HG03060 (cell line): Measurements from ENCODE around the gene DIDO1.
"Not testable (repeated sequence)": the region's sequence is repeated elsewhere in the genome, so short reads cannot be mapped to it uniquely, and the experiment has no call there.

ENCODE experiments used
- ATAC-seq: cut with Tn5 transposase; IDR thresholded peaks from one replicate; pipeline ENCODE4 v1.9.1; 2021; ENCODE audit warnings: low read depth, moderate number of reproducible peaks; ENCODE audit not compliant: unreplicated experiment

The DIDO1 gene

GRCh38 chr20:62933966-62934365 lies 7.7 kb upstream of the DIDO1 start:
- no peak for ATAC-seq

- ATAC-seq: no peak
Observed at GRCh38 chr20:62931464-62931863, 5.2 kb upstream of the DIDO1 start.

- no peak for ATAC-seq
Observed at GRCh38 chr20:62929051-62929538, 2.8 kb upstream of the DIDO1 start.

GRCh38 chr20:62928246-62928939 lies 2.1 kb upstream of the DIDO1 start:
- ATAC-seq: no peak

- ATAC-seq: no peak
Observed at GRCh38 chr20:62927128-62927705, 912 bp upstream of the DIDO1 start.

- no peak for ATAC-seq
Observed at GRCh38 chr20:62925420-62926228, 681 bp downstream of the DIDO1 start.

GRCh38 chr20:62925076-62925419 lies 1.3 kb downstream of the DIDO1 start:
- ATAC-seq: no peak

- ATAC-seq: no peak
Observed at GRCh38 chr20:62924442-62925075, 1.7 kb downstream of the DIDO1 start.

- ATAC-seq: no peak
Observed at GRCh38 chr20:62923669-62924441, 2.5 kb downstream of the DIDO1 start.

- not testable (repeated sequence) for ATAC-seq
Observed at GRCh38 chr20:62923059-62923668, 3.1 kb downstream of the DIDO1 start.

- ATAC-seq: no peak
Observed at GRCh38 chr20:62922451-62922921, 3.8 kb downstream of the DIDO1 start.

- ATAC-seq: no peak
Observed at GRCh38 chr20:62921119-62921687, 5.1 kb downstream of the DIDO1 start.

GRCh38 chr20:62920039-62920645 lies 6.2 kb downstream of the DIDO1 start:
- ATAC-seq: no peak

- no peak for ATAC-seq
Observed at GRCh38 chr20:62918831-62919230, 7.5 kb downstream of the DIDO1 start.

- ATAC-seq: no peak
Observed at GRCh38 chr20:62918147-62918546, 8.2 kb downstream of the DIDO1 start.

- no peak for ATAC-seq
Observed at GRCh38 chr20:62917720-62918119, 8.6 kb downstream of the DIDO1 start.

- no peak for ATAC-seq
Observed at GRCh38 chr20:62916703-62917476, 9.4 kb downstream of the DIDO1 start.

- ATAC-seq: no peak
Observed at GRCh38 chr20:62914970-62915457, 11.3 kb downstream of the DIDO1 start.
